ENCODE results near the gene KANK2. TPM values are rescaled to one million over a fixed set of nuclear protein-coding genes. Genes with fewer than 3 reads are reported as not detected.

KANK2 gene
- total and polyA plus RNA-seq, 2 of the 13 experiments (the other 11 are each of a cell fraction or from before 2014, with no cell fraction given): 5.7 to 12.9 TPM

DNA sequence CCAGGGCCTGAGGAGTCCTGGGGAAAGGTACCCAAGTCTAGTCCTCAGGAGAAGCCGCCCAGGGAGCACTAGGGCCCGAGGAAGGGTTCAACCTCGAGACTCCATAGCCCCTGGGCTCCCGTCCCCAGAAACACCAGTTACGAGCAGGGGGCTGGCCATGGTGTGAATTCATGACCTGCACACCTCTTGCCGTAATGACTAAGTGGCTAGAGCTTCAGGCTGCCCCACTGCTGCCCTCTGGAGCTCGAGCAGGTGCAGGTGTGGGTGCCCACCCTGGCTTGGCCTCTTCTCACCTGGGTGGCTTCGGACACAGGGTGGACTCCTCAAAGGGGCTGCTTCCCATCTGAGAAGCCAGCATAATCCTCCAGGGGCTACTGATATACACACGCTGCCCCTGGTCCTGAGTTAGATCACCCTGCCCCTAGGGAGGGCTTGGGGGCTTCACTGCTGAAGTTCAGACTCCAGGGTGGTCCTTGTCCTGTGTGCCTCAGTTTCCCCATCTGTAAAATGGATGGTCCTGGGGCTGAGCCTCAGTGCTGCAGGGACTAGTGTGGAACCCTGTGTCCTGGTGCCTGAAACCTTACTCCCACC lies 55.3 kb downstream of the KANK2 start (continued):
- TF ChIP-seq, protein P1, sequence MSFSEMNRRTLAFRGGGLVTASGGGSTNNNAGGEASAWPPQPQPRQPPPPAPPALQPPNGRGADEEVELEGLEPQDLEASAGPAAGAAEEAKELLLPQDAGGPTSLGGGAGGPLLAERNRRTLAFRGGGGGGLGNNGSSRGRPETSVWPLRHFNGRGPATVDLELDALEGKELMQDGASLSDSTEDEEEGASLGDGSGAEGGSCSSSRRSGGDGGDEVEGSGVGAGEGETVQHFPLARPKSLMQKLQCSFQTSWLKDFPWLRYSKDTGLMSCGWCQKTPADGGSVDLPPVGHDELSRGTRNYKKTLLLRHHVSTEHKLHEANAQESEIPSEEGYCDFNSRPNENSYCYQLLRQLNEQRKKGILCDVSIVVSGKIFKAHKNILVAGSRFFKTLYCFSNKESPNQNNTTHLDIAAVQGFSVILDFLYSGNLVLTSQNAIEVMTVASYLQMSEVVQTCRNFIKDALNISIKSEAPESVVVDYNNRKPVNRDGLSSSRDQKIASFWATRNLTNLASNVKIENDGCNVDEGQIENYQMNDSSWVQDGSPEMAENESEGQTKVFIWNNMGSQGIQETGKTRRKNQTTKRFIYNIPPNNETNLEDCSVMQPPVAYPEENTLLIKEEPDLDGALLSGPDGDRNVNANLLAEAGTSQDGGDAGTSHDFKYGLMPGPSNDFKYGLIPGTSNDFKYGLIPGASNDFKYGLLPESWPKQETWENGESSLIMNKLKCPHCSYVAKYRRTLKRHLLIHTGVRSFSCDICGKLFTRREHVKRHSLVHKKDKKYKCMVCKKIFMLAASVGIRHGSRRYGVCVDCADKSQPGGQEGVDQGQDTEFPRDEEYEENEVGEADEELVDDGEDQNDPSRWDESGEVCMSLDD (CRISPR knock-in tag; IDR thresholded peaks at IDR 0.05; ENCODE audit: borderline replicate concordance): no peak
- TF ChIP-seq ZSCAN21 (CRISPR knock-in tag; IDR thresholded peaks at IDR 0.05; ENCODE audit: borderline replicate concordance) (no peak), ZEB1 (IDR thresholded peaks at IDR 0.05; ENCODE audit: insufficient replicate concordance, low read depth) (peak; percentile 33), HNF1B (CRISPR knock-in tag; IDR thresholded peaks at IDR 0.05) (no peak), ZMAT3 (CRISPR knock-in tag; conservative IDR thresholded peaks at IDR 0.05) (no peak), ZNF563 (CRISPR knock-in tag; IDR thresholded peaks at IDR 0.05) (no peak), ZNF160 (CRISPR knock-in tag; IDR thresholded peaks at IDR 0.05) (no peak), ZC3H13 (CRISPR knock-in tag; IDR thresholded peaks at IDR 0.05) (peak; percentile 24; the same call in 1 of the 2 replicates), ZNF296 (CRISPR knock-in tag; conservative IDR thresholded peaks at IDR 0.05) (no peak), ZNF790 (CRISPR knock-in tag; IDR thresholded peaks at IDR 0.05; ENCODE audit: borderline replicate concordance) (no peak), RBM39 (IDR thresholded peaks at IDR 0.05; ENCODE audit: low read depth, low read length, poor library complexity, severe bottlenecking) (no peak), HBP1 (CRISPR knock-in tag; IDR thresholded peaks at IDR 0.05; ENCODE audit: low read depth) (no peak), ATF7-NPFF (CRISPR knock-in tag; IDR thresholded peaks at IDR 0.05; ENCODE audit: low read depth) (no peak)

All from HepG2 (cell line).